CD4-positive, alpha-beta T cell treated with Interleukin-6 at 100 ng/mL for 8 hours (primary cell): Measurements from ENCODE around the gene TXNL1.

Experiments
- DNase-seq: peaks from one replicate; pipeline ENCODE4 v3.0.0-alpha.2; 2020; ENCODE audit warnings: mixed read lengths, low spot score

TXNL1 gene

DNA sequence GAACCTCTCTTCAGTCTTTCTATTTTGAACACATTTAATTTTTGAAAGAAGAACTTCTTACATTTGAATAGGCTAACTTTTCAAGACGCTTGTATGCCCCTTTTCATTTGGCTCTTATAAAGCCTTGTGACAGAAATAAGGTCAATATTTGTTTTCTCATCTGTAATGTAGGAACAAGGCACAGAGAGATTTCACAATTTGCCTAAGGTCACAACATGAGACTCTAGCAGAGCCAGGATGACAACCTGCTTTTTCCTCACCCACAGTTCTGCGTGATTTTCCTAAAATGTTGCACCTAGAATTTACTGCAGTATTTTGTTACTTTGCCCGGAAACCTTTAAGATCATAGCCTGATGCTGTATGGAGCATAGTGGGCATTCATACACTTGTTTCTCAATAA lies 67.4 kb downstream of the TXNL1 start:
- no peak for DNase-seq

DNA sequence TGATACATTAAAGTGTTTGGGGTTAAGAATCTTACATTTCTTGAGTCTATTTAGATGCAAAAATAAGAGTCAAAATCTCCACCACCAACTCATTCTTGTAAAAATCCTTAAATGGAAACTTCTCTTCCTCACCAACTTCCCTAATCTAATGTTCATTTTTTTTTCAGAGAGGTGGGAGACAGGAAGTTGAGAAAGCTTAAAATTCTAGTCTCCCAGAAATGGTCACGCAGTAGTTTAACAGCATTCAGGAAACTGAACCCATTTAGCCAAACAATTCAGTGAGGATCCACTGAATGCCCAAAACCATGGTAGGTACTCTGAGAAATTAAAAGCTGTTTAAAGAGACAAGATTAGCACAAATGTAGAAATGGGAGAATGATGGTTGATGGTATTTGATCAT lies 69.0 kb downstream of the TXNL1 start:
- DNase-seq = no peak

DNA sequence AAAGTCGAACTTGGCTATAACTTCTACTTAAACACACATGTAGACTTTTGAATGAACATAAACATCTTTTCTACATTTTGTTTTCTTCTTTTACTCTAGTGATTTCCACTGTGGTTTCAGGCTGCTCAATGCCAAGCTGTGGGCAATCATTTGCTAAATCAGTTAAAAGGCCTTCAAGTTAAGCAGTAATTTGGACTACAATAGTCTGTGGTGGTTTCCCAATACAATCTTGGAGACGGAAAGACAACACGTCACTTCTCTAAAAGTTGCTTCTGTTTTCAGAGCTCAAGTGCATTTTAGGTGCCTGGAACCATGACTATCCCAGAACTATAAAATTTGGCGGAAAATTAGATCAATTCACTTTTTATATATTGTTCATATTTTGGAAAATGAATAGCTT lies 69.4 kb downstream of the TXNL1 start:
- DNase-seq = no peak

DNA sequence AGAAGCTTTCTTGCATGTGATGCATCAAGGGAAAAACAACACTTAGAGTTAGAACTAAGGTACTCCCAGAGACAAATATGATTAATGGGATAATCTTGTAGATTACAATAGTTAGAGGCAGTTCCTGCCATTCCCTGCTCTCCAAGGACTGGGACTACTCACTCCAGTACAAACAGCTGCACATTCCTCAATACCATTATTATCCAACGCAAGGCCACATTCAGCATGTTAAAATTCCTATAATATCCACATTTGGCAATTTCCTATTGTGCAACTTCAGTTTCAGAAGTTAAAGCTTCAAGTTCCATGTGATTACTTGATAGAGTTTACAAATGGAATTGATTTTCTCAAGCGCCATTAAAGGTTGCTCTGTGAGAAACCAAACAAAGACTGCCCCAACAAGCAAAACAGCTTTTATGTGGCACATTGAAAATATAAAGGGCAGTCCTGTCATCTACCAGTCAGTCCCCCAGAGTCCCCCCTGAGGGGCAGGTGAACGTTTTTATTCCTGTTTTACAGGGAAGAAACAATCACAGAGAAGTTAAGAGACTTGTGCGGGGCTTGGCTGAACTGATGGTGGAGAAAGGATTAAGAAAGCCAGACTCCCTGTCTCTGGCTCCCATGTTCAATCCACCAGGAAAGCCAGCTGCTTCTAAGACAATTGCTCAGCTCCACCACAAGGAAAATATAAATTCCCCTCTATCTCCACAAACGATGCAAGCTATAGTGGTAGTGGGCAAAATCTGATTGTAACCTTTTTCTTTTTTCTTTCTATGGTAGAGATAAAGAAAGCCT lies 72.6 kb downstream of the TXNL1 start:
- DNase-seq = no peak

DNA sequence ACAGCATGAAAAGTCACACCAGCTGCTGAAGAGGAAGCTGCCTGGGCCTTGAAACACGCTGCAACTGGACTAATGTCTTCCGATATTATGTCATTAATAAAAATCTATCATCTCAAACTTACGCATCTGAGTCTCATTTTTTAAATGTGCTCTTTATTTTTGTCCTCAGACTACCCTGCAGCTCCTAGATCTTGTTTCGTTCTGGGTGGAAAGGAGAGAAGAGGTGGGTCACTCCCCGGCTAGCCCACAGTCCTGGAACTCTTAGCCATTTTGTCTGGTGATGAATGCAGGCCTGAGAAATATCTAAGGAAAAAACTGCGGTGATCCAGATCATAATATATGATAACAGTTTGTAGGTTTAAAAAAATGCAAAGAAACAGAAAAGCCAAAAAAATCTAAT lies 73.3 kb downstream of the TXNL1 start:
- DNase-seq = no peak

DNA sequence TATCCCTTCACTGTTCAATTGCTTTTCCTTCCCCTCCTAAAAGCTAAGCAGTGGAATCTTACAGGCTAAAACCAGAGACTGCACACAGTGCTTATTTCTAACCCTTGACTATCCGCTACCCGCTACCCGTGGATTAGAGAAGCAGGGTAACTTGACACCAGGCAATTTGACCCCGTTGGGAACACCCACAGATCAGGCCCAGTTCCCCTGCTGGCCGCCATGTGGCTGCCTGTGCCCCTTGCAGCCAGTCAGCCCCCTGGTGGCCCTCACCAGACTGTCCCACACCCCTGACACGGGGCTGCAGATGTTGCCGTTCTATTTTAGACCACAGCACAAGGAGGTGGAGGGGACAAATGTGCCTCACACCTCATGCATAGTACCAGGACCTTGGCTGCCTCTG lies 74.8 kb downstream of the TXNL1 start:
- DNase-seq = no peak

DNA sequence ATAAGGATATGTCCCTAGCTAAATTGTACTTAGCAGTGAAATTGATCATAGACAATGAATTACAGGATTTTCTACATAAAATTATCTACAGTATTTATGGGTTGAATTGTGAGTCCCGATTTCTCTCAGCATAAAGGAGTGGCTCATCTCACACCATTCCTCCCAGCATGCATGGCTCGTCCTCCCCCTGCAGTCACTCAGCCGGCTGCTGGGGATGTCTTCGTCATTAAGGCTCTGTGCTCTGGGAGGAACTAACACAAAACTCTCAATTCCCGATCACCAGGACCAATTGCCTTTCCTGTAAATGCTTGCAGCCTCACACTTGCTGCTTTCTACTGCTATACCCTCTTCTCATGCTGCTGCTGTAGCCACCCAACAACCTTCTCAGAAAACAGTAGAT lies 75.9 kb downstream of the TXNL1 start:
- DNase-seq = no peak

DNA sequence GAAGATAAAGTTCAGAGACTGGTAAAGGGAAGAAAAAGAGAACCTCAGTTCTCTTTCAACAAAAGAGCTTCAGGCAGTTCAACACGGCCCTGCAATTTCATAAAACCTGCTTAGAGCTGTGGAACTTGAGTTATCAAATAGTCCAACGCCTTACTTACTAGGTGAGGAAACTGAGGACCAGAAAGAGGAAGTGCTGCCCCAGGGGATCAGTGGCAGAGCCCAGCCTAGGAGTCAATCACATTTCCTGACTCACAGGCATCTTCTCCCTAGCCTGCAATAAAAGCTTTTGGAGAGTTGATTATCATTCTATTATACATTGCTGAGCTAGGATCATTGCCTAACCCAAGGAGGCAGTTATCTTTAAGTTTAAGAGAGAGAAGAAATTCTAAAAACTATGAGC lies 77.4 kb downstream of the TXNL1 start:
- DNase-seq = no peak

DNA sequence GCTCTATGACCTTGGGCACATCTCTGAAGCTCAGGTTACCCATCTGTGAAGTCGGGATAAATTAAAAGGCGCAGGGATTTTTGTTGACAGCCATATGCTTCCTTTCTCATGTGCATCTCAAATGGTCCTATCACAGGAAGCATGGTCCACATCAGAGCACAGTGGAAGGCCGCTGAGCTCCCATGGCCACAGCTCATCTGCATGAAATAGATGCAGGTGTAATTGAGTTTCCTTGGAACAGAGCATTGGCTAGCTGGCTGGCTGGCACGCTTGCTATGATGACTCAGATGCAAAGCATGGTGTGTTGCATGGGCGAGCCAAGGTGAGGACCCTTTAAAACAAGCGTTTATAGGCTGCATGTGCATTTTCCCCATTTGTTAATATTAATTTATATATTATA lies 79.3 kb downstream of the TXNL1 start:
- no peak for DNase-seq

DNA sequence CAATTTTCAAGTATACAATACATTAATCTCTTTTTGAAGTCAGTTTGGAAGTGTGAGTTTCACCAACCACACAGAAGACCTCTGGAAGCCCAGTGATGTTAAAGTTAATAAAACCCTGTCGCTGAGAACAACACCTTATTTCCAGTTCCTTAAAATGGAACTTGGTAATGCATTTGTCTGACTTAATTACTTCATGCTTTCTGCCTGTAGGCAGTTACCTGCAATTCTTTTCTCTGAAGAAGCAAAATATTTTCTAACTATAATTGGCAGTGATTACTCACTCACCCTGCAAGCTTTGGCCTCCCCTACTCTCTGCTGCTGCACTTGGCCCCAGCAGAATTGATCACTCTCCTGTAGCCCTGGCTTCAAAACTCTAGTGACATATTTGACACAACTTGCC lies 81.5 kb downstream of the TXNL1 start:
- no peak for DNase-seq

DNA sequence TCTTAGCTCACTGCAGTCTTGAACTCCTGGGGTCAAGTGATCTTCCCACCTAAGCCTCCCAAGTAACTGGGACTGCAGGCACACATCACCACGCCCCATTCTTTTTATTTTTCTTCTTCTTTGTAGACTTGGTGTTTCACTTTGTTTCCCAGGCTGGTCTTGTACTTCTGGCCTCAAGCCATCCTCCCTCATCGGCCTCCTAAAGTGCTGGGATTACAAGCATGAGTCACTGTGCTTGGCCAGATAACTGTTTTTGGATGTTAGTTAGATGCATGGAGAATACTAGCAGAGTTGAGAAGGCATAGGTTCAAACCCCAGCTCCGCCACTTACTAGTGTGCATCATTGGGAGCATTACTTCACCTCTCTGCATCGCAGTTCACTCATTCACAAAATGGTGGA lies 88.3 kb downstream of the TXNL1 start:
- no peak for DNase-seq
